Type B pancreatic cell (in vitro differentiated cells): ENCODE data around the gene FANCC. TPM values are rescaled to one million over a fixed set of nuclear protein-coding genes. Genes with fewer than 3 reads are reported as not detected.

Experiments used
- DNase-seq: peaks from one replicate; pipeline ENCODE4 v3.0.0; 2021; ENCODE audit warnings: mixed read lengths; ENCODE audit not compliant: unreplicated experiment; ENCODE audit errors: extremely low spot score
- H3K27ac Mint-ChIP-seq: 2 replicates; pipeline ENCODE4 v1.8.0; 2021; ENCODE audit warnings: mild to moderate bottlenecking, mixed read lengths
- H3K27me3 Mint-ChIP-seq: 2 replicates; pipeline ENCODE4 v1.8.0; 2021; ENCODE audit warnings: mixed read lengths
- H3K36me3 Mint-ChIP-seq: 2 replicates; pipeline ENCODE4 v1.8.0; 2021; ENCODE audit warnings: mixed read lengths
- H3K4me1 Mint-ChIP-seq: one replicate; pipeline ENCODE4 v1.8.0; 2021; ENCODE audit warnings: mixed read lengths; ENCODE audit not compliant: unreplicated experiment
- H3K4me3 Mint-ChIP-seq: 2 replicates; pipeline ENCODE4 v1.8.0; 2021; ENCODE audit warnings: mild to moderate bottlenecking, mixed read lengths
- H3K9me3 Mint-ChIP-seq: 2 replicates; pipeline ENCODE4 v1.8.0; 2021; ENCODE audit warnings: mixed read lengths
- CTCF ChIP-seq: fragments of 200-600 bp; sonication (generic); conservative IDR thresholded peaks from 2 replicates; pipeline ENCODE4 v1.5.0; 2021; ENCODE audit warnings: antibody characterized with exemption, mild to moderate bottlenecking
- total RNA-seq: library from RNA; stranded (reverse); gene quantifications from 2 replicates; pipeline ENCODE4 v1.2.1, GENCODE V29; 2021; ENCODE audit warnings: low replicate concordance

The FANCC gene
- total RNA-seq, 1 donor from 2014 or later: 19.2 TPM

- no peaks in the 10 kb centered on the region for H3K36me3 Mint-ChIP-seq
- no peak overlapping the region for H3K4me3 Mint-ChIP-seq
- H3K27me3 Mint-ChIP-seq: no peaks in the 10 kb centered on the region
- H3K4me1 Mint-ChIP-seq: peaks cover 49% of the 10 kb centered on the region
- no peak for DNase-seq
- H3K9me3 Mint-ChIP-seq: no peaks in the 10 kb centered on the region
- no peak for TF ChIP-seq CTCF
- H3K27ac Mint-ChIP-seq: no peak overlapping the region
Observed at GRCh38 chr9:95265960-95266359, 51.5 kb downstream of the FANCC start.

DNA sequence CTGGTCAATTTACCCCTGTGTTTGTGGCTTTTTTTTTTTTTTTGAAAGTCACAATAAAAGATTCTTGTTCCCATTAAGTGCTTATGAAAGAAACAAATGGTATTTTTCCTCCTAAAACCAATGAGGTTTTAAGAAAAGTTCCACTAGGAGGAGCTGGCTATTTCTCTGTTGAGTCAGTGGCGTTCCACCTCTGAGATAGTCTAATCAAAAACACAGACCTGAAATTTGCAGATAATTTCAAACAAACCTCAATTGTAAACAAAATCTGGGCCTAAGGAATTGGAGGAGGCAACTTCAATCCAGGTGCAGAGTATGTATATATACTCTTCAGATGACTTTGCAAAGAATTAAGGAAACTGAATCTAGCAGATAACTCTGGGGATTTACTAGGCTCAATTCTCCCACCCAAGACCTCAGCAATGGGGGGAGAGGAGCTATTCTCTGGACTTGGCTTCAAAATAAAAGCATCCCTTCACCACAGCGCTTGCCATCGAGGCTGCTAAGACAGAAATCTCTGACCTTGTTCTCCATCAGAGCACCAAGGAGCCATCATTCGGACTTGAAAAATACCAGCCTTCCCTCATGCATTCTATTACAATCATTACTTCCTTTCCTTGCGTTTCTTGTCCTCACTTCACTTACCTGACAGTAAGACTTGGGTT lies 52.4 kb downstream of the FANCC start:
- Mint-ChIP-seq H3K4me3 (no peak overlapping the region), H3K36me3 (no peaks in the 10 kb centered on the region)

GRCh38 chr9:95261890-95262289 lies 55.6 kb downstream of the FANCC start:
- Mint-ChIP-seq H3K27ac (no peak overlapping the region), H3K27me3 (no peaks in the 10 kb centered on the region)
- TF ChIP-seq CTCF: no peak

More for the DNA sequence above, 52.4 kb downstream of the FANCC start:
- H3K27me3 Mint-ChIP-seq: no peaks in the 10 kb centered on the region
- TF ChIP-seq CTCF: peak; percentile 52
- H3K4me1 Mint-ChIP-seq: peaks cover 45% of the 10 kb centered on the region
- no peak for DNase-seq
- no peak overlapping the region for H3K27ac Mint-ChIP-seq
- H3K9me3 Mint-ChIP-seq: no peaks in the 10 kb centered on the region

GRCh38 chr9:95250462-95251221 lies 66.9 kb downstream of the FANCC start:
- no peaks in the 10 kb centered on the region for H3K9me3 Mint-ChIP-seq
- TF ChIP-seq CTCF: no peak
- peaks cover 16% of the 10 kb centered on the region for H3K36me3 Mint-ChIP-seq
- H3K4me1 Mint-ChIP-seq: peaks cover 16% of the 10 kb centered on the region
- H3K27me3 Mint-ChIP-seq: no peaks in the 10 kb centered on the region
- no peak overlapping the region for H3K4me3 Mint-ChIP-seq
- peak overlapping the region; percentile 37 for H3K27ac Mint-ChIP-seq
- DNase-seq: no peak

More at GRCh38 chr9:95261890-95262289, 55.6 kb downstream of the FANCC start:
- Mint-ChIP-seq H3K4me3 (no peak overlapping the region), H3K9me3 (no peaks in the 10 kb centered on the region), H3K36me3 (no peaks in the 10 kb centered on the region), H3K4me1 (peaks cover 18% of the 10 kb centered on the region)
- DNase-seq: no peak

DNA sequence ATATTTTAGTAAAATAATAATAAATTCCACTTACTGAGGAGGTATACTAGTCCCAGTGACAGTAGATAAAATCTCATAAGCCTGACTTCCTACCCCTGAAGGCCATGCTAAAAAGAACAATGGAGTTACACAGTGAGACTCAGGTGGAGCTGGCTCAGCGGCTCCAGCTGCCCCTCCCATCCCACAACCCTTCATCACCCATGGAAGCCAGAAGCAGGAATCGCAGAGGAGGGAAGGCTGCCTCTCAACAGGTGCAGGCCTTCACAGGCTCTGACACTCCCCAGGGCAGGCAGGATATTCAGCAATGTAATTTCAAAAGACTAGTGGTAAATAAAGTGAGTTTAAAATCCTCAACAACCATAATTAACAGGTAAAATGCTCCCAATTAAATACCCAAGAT lies 67.5 kb downstream of the FANCC start:
- Mint-ChIP-seq H3K4me1 (peaks cover 16% of the 10 kb centered on the region), H3K9me3 (no peaks in the 10 kb centered on the region), H3K4me3 (no peak overlapping the region), H3K27me3 (no peaks in the 10 kb centered on the region), H3K36me3 (peaks cover 17% of the 10 kb centered on the region), H3K27ac (no peak overlapping the region)
- no peak for TF ChIP-seq CTCF
- DNase-seq: no peak
